DND-41 (cell line): Measurements from ENCODE around the gene USP6.
"Not testable (repeated sequence)": the region's sequence is repeated elsewhere in the genome, so short reads cannot be mapped to it uniquely, and the experiment has no call there.

ENCODE experiments used
- ATAC-seq: fragments of 200-7000 bp; cut with Tn5 transposase; 3 replicates; pipeline ENCODE4 v1.9.1; 2021; ENCODE audit warnings: low read depth; ENCODE audit not compliant: insufficient read depth
- DNase-seq: peaks from one replicate; pipeline ENCODE4 v3.0.0-alpha.2; 2020
- H2AFZ ChIP-seq: 2 replicates; pipeline ENCODE4 v1.6.0; 2012; ENCODE audit warnings: low read depth, low read length
- H3K27ac ChIP-seq: 2 replicates; pipeline ENCODE4 v1.5.1; 2012; ENCODE audit warnings: low read length, inconsistent platforms
- H3K27me3 ChIP-seq: fragments of 200-600 bp; sonication (generic); 2 replicates; pipeline ENCODE4 v1.6.0; 2012; ENCODE audit warnings: low read length, mild to moderate bottlenecking, inconsistent platforms; ENCODE audit not compliant: insufficient read depth, poor library complexity
- H3K36me3 ChIP-seq: 2 replicates; pipeline ENCODE4 v1.5.1; 2012; ENCODE audit warnings: low read length, inconsistent platforms; ENCODE audit not compliant: insufficient read depth
- H3K4me1 ChIP-seq: 2 replicates; pipeline ENCODE4 v1.5.1; 2012; ENCODE audit warnings: mild to moderate bottlenecking, low read length; ENCODE audit not compliant: insufficient read depth
- H3K4me2 ChIP-seq: 2 replicates; pipeline ENCODE4 v1.6.0; 2012; ENCODE audit warnings: mild to moderate bottlenecking, moderate library complexity, low read length, inconsistent platforms; ENCODE audit not compliant: insufficient read depth
- H3K4me3 ChIP-seq, 2 experiments: fragments of 200-600 bp in 1 of 2; shearing (Covaris generic) in 1 of 2; 2 replicates each; pipeline ENCODE4 v1.5.1; 2012 to 2016; ENCODE audit warnings: inconsistent platforms in 2 of 2, low read length in 2 of 2, mild to moderate bottlenecking in 2 of 2, low read depth in 1 of 2, moderate library complexity in 1 of 2
- H3K79me2 ChIP-seq: 2 replicates; pipeline ENCODE4 v1.6.0; 2012; ENCODE audit warnings: low read length, inconsistent platforms; ENCODE audit not compliant: insufficient read depth
- H3K9ac ChIP-seq: 2 replicates; pipeline ENCODE4 v1.6.0; 2012; ENCODE audit warnings: low read depth, mild to moderate bottlenecking, inconsistent platforms, low read length, moderate library complexity
- H3K9me3 ChIP-seq: 2 replicates; pipeline ENCODE4 v1.5.1; 2012; ENCODE audit warnings: low read length, moderate library complexity, mild to moderate bottlenecking, inconsistent platforms; ENCODE audit not compliant: insufficient read depth, severe bottlenecking
- H4K20me1 ChIP-seq: 2 replicates; pipeline ENCODE4 v1.6.0; 2012; ENCODE audit warnings: low read length; ENCODE audit not compliant: insufficient read depth
- TF ChIP-seq, protein P1 (sequence below): IDR thresholded peaks from 2 replicates; pipeline ENCODE4 v1.5.1; 2012; ENCODE audit warnings: borderline replicate concordance, low read length, moderate library complexity, mild to moderate bottlenecking; ENCODE audit not compliant: poor library complexity, severe bottlenecking; ENCODE audit errors: extremely low read depth

The USP6 gene

DNA sequence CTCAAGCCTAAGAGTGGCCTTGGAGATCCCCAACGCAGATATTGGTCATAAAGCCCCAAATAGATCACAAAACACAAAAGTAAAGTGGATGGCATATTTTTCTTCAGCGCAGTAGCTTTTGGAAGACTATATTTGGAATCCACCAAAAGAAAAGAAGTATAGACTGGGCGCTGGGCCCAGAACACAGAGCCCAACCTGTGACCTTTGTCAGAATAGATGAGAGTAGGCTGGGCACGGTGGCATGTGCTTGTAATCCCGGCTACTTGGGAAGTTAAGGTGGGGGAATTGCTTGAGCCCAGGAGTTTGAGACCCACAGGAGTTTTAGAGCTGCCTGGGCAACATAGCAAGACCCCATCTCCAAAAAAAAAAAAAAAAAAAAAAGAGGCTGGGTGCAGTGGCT lies 104.2 kb downstream of the USP6 start:
- no peak overlapping the region for H3K27ac ChIP-seq
- no peaks in the 10 kb centered on the region for H3K79me2 ChIP-seq
- H3K27me3 ChIP-seq = no peaks in the 10 kb centered on the region
- TF ChIP-seq, protein P1, sequence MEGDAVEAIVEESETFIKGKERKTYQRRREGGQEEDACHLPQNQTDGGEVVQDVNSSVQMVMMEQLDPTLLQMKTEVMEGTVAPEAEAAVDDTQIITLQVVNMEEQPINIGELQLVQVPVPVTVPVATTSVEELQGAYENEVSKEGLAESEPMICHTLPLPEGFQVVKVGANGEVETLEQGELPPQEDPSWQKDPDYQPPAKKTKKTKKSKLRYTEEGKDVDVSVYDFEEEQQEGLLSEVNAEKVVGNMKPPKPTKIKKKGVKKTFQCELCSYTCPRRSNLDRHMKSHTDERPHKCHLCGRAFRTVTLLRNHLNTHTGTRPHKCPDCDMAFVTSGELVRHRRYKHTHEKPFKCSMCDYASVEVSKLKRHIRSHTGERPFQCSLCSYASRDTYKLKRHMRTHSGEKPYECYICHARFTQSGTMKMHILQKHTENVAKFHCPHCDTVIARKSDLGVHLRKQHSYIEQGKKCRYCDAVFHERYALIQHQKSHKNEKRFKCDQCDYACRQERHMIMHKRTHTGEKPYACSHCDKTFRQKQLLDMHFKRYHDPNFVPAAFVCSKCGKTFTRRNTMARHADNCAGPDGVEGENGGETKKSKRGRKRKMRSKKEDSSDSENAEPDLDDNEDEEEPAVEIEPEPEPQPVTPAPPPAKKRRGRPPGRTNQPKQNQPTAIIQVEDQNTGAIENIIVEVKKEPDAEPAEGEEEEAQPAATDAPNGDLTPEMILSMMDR = no peak
- no peak overlapping the region for H3K4me2 ChIP-seq
- no peaks in the 10 kb centered on the region for H4K20me1 ChIP-seq
- no peak overlapping the region for H2AFZ ChIP-seq
- no peak overlapping the region for H3K9ac ChIP-seq
- no peaks in the 10 kb centered on the region for H3K4me1 ChIP-seq
- no peak overlapping the region for H3K4me3 ChIP-seq
- H3K36me3 ChIP-seq = peaks cover 11% of the 10 kb centered on the region
- no peak for ATAC-seq
- no peaks in the 10 kb centered on the region for H3K9me3 ChIP-seq
- no peak for DNase-seq

DNA sequence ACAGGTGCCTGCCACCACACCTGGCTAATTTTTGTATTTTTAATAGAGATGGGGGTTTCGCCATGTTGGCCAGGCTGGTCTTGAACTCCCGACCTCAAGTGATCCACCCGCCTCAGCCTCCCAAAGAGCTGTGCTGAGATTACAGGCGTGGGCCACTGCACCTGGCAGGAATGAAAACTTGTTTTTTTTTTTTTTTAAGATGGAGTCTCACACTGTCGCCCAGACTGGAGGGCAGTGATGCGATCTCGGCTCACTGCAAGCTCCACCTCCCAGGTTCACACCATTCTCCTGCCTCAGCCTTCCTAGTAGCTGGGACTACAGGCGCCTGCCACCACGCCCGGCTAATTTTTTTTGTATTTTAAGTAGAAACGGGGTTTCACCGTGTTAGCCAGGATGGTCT lies 106.1 kb downstream of the USP6 start:
- H3K9ac ChIP-seq, H3K36me3 ChIP-seq, ATAC-seq, H3K4me1 ChIP-seq, H3K4me2 ChIP-seq, H3K27ac ChIP-seq, H3K79me2 ChIP-seq, H3K4me3 ChIP-seq, H4K20me1 ChIP-seq, H3K27me3 ChIP-seq, H3K9me3 ChIP-seq, H2AFZ ChIP-seq, DNase-seq: not testable (repeated sequence)
